ENCODE measurements around the gene PIGT.

DNA sequence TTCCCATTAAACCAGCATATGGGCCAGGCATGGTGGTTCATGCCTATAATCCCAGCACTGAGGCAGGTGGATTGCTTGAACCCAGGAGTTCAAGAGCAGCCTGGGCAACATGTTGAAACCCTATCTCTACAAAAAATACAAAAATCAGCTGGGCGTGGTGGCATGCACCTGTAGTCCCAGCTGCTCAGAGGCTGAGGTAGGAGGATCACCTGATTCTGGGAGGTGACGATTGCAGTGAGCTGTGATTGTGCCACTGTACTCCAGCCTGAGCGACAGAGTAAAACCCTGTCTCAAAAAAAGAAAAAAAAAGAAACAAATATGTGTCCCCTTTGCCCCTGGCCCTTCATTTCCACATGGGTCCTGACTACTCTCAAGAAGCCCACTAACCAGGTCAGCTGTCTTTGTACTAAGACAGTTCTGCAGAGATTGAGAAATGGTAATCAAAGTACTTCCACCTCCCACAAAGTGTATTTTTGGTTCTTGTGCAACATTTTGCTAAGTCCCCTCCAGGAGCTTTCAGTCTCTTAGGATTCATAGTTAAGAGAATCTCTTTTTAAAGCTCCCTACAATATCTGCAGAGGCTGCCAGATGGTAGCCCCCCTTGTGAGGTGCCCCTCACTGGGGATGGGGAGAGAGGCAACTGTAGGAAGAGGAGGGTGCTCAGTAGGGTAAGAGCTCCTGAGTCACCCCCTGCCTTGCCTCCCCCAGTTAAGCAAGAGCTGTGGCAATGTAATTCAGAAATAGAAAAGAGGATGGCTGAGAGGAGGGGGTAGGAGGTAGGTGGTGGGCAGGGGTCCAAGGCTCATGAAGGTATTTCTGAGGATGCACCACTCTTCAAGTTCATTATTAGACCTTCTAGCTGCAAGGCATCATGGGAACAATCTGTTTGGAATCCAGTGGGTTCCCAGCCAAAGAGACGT, 37.1 kb downstream of the PIGT start:
- TF ChIP-seq POLR2AphosphoS5 (IDR thresholded peaks at IDR 0.05; ENCODE audit: low read depth, low read length) = no peak
- TF ChIP-seq, protein P1, sequence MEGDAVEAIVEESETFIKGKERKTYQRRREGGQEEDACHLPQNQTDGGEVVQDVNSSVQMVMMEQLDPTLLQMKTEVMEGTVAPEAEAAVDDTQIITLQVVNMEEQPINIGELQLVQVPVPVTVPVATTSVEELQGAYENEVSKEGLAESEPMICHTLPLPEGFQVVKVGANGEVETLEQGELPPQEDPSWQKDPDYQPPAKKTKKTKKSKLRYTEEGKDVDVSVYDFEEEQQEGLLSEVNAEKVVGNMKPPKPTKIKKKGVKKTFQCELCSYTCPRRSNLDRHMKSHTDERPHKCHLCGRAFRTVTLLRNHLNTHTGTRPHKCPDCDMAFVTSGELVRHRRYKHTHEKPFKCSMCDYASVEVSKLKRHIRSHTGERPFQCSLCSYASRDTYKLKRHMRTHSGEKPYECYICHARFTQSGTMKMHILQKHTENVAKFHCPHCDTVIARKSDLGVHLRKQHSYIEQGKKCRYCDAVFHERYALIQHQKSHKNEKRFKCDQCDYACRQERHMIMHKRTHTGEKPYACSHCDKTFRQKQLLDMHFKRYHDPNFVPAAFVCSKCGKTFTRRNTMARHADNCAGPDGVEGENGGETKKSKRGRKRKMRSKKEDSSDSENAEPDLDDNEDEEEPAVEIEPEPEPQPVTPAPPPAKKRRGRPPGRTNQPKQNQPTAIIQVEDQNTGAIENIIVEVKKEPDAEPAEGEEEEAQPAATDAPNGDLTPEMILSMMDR (IDR thresholded peaks at IDR 0.05) = no peak
